Gastroesophageal sphincter (tissue), 4 donors: Measurements from ENCODE around the gene NBR1. TPM values are rescaled to one million over a fixed set of nuclear protein-coding genes. Genes with fewer than 3 reads are reported as not detected.
A peak's percentile ranks its signal among the peaks of the same experiment; 100 is the strongest.
"Not testable (repeated sequence)": the region's sequence is repeated elsewhere in the genome, so short reads cannot be mapped to it uniquely, and the experiment has no call there.

Source experiments
- ATAC-seq: fragments of 150-250 bp; one replicate; pipeline ENCODE4 v1.9.1; 2016; ENCODE audit warnings: mild to moderate bottlenecking, moderate library complexity
- H3K27ac ChIP-seq, 4 donors: fragments of 200-600 bp; sonication (generic) in 3 of 4; 1 replicate in 3 of 4; 2 replicates in 1 of 4; pipeline ENCODE4 v1.5.1; 2016 to 2019
- H3K27me3 ChIP-seq: fragments of 200-600 bp; sonication (generic); one replicate; pipeline ENCODE4 v1.5.1; 2019
- H3K36me3 ChIP-seq, 2 donors: fragments of 200-600 bp; sonication (generic); one replicate each; pipeline ENCODE4 v1.5.1; 2019; ENCODE audit warnings: control low read depth in 1 of 2
- H3K4me1 ChIP-seq, 3 donors: fragments of 200-600 bp; sonication (generic); 1 replicate in 2 of 3; 2 replicates in 1 of 3; pipeline ENCODE4 v1.5.1; 2016 to 2019; ENCODE audit warnings: control low read depth in 2 of 3
- H3K4me3 ChIP-seq, 2 donors: fragments of 200-600 bp; sonication (generic); one replicate each; pipeline ENCODE4 v1.5.1; 2019; ENCODE audit warnings: mild to moderate bottlenecking in 1 of 2, moderate library complexity in 1 of 2
- H3K9me3 ChIP-seq, 3 donors: fragments of 200-600 bp; sonication (generic); one replicate each; pipeline ENCODE4 v1.5.1; 2017 to 2019; ENCODE audit warnings: control low read depth in 2 of 3
- CTCF ChIP-seq, 4 experiments: fragments of 200-600 bp in 2 of 4; fragments of 450-650 bp in 2 of 4; sonication (generic) in 1 of 4; IDR thresholded peaks; one replicate each; pipeline ENCODE4 v1.5.1; 2017 to 2019; ENCODE audit warnings: antibody characterized with exemption in 4 of 4, mild to moderate bottlenecking in 2 of 4, moderate library complexity in 2 of 4
- EP300 ChIP-seq: sonication (generic); formaldehyde crosslinking; IDR thresholded peaks from one replicate; pipeline ENCODE4 v1.6.1; 2017; ENCODE audit warnings: antibody characterized with exemption, mild to moderate bottlenecking
- POLR2A ChIP-seq, 2 donors: fragments of 450-650 bp; IDR thresholded peaks; one replicate each; pipeline ENCODE4 v1.6.1; 2017; ENCODE audit warnings: antibody characterized with exemption in 2 of 2, mild to moderate bottlenecking in 2 of 2, moderate library complexity in 1 of 2
- POLR2AphosphoS5 ChIP-seq: sonication (generic); formaldehyde crosslinking; IDR thresholded peaks from one replicate; pipeline ENCODE4 v1.6.1; 2017; ENCODE audit warnings: antibody characterized with exemption
- WGBS, 2 donors: methylation state at CpG; one replicate each; pipeline ENCODE4 v1.1.5; 2018; ENCODE audit warnings: low coverage in 1 of 2; 5-methylcytosine and 5-hydroxymethylcytosine counted together
- total RNA-seq, 4 donors: library from RNA; depleted of rRNA; stranded (reverse); fragments of >200 nt; gene quantifications; one replicate each; pipeline ENCODE4 v1.1.0, GENCODE V29; 2016

NBR1 gene
- total RNA-seq, 4 donors from 2014 or later: 99.2 to 152 (median 126) TPM

- Histone ChIP-seq H3K27ac (no peak overlapping the region), H3K9me3 (no peaks in the 10 kb centered on the region), H3K27me3 (no peaks in the 10 kb centered on the region), H3K36me3 (peaks cover 16 to 100% of the 10 kb centered on the region in 2 donors), H3K4me1 (no peaks in the 10 kb centered on the region), H3K4me3 (no peak overlapping the region)
- WGBS, 2 donors: 93% methylated on average over 3 of the region's 4 CpGs; no CpG with 5 or more reads in 1 of the 2 donors
- ATAC-seq: no peak
- TF ChIP-seq POLR2A (IDR thresholded peaks at IDR 0.05) (no peak), CTCF (IDR thresholded peaks at IDR 0.05) (no peak), EP300 (no peak), POLR2AphosphoS5 (no peak)
Observed at GRCh38 chr17:43200127-43200526, 29.1 kb downstream of the NBR1 start.

- peaks cover 4 to 98% of the 10 kb centered on the region in 2 donors for H3K36me3 ChIP-seq
- 98 to 100% methylated on average over 2 to 3 of the region's 3 CpGs for WGBS, 2 donors
Observed at GRCh38 chr17:43203013-43203412, 32.0 kb downstream of the NBR1 start.

GRCh38 chr17:43210576-43210975 is 39.6 kb downstream of the NBR1 start:
- TF ChIP-seq POLR2A (IDR thresholded peaks at IDR 0.05): no peak
- no peak for TF ChIP-seq CTCF (IDR thresholded peaks at IDR 0.05)
- TF ChIP-seq POLR2AphosphoS5: no peak
- no peak for TF ChIP-seq EP300
- no peak for ATAC-seq
- Histone ChIP-seq H3K4me3 (no peak overlapping the region), H3K4me1 (peaks cover 0 to 28% (median 0%) of the 10 kb centered on the region in 3 donors), H3K27me3 (no peaks in the 10 kb centered on the region), H3K9me3 (no peaks in the 10 kb centered on the region), H3K27ac (peak overlapping the region in 2 of 4 donors; percentile 81 to 84), H3K36me3 (peaks cover 0 to 51% of the 10 kb centered on the region in 2 donors)
- WGBS, 2 donors: 73 to 94% methylated on average over 3 of the region's 3 CpGs

More at GRCh38 chr17:43203013-43203412, 32.0 kb downstream of the NBR1 start:
- not testable (repeated sequence) for H3K9me3 ChIP-seq, ATAC-seq, H3K4me3 ChIP-seq, H3K27ac ChIP-seq, H3K4me1 ChIP-seq, H3K27me3 ChIP-seq

- Histone ChIP-seq H3K4me3 (peak overlapping the region; percentile 61 to 63), H3K27ac (peak overlapping the region; percentile 48 to 84 (median 81)), H3K4me1 (peaks cover 0 to 28% (median 0%) of the 10 kb centered on the region in 3 donors), H3K27me3 (no peaks in the 10 kb centered on the region), H3K9me3 (no peaks in the 10 kb centered on the region), H3K36me3 (peaks cover 0 to 53% of the 10 kb centered on the region in 2 donors)
- 22 to 29% methylated on average over 2 of the region's 2 CpGs for WGBS, 2 donors
- no peak for ATAC-seq
- no peak for TF ChIP-seq EP300
- no peak for TF ChIP-seq POLR2A (IDR thresholded peaks at IDR 0.05)
- TF ChIP-seq CTCF (IDR thresholded peaks at IDR 0.05): no peak
- no peak for TF ChIP-seq POLR2AphosphoS5
Observed at GRCh38 chr17:43211123-43211479, 40.1 kb downstream of the NBR1 start.

GRCh38 chr17:43211480-43212402 is 40.7 kb downstream of the NBR1 start, which contains the start of gene TMEM106A:
TSS of gene TMEM106A (plus strand) at chr17:43211875. CDS start at chr17:43213042, 1,167 bp downstream.
- ATAC-seq: peak; percentile 91
- peak within 1 kb of the TSS; percentile 61 to 63 for H3K4me3 ChIP-seq
- H3K36me3 ChIP-seq: peaks cover 0 to 53% of the 10 kb centered on the region in 2 donors
- peaks cover 0 to 28% (median 0%) of the 10 kb centered on the region in 3 donors for H3K4me1 ChIP-seq
- peak within 1 kb of the TSS; percentile 48 to 84 (median 81) for H3K27ac ChIP-seq
- no peaks in the 10 kb centered on the region for H3K27me3 ChIP-seq
- no peaks in the 10 kb centered on the region for H3K9me3 ChIP-seq
- TF ChIP-seq POLR2A (IDR thresholded peaks at IDR 0.05) (peak; percentile 11 to 56), CTCF (IDR thresholded peaks at IDR 0.05) (peak in 3 of 4 experiments; percentile 47 to 61 (median 51)), EP300 (no peak), POLR2AphosphoS5 (peak; percentile 63)
- WGBS, 2 donors: 0 to 1% methylated on average over 10 to 24 of the region's 54 CpGs
